Dermis lymphatic vessel endothelial cell (primary cell): ENCODE data around the gene ALKBH7. TPM values are rescaled to one million over a fixed set of nuclear protein-coding genes. Genes with fewer than 3 reads are reported as not detected.

ENCODE experiments used
- total RNA-seq: library from RNA; depleted of rRNA; stranded (reverse); fragments of >200 nt; gene quantifications from 2 replicates; pipeline ENCODE4 v1.2.1, GENCODE V29; 2014

ALKBH7 gene
- total RNA-seq = 27.1 and 53.9 TPM in 2 replicates

GRCh38 chr19:6372594-6373095, at the start of gene ALKBH7:
TSS of gene ALKBH7 (plus strand) at chr19:6372794. CDS start at chr19:6372821, 27 bp downstream.

GRCh38 chr19:6333439-6333838, 39.2 kb upstream of the ALKBH7 start, which contains the start of gene ACER1:
TSS of gene ACER1 (minus strand) at chr19:6333612. CDS start at chr19:6333551, 61 bp downstream.

GRCh38 chr19:6375411-6376010, 2.9 kb downstream of the ALKBH7 start, which contains the start of gene PSPN:
TSS of gene PSPN (minus strand) at chr19:6375933. CDS start at chr19:6375849, 84 bp downstream.

GRCh38 chr19:6393074-6393982, 20.7 kb downstream of the ALKBH7 start, which contains the start of gene GTF2F1:
TSS of gene GTF2F1 (minus strand) at chr19:6393164. CDS start at chr19:6392995, 169 bp downstream.

DNA sequence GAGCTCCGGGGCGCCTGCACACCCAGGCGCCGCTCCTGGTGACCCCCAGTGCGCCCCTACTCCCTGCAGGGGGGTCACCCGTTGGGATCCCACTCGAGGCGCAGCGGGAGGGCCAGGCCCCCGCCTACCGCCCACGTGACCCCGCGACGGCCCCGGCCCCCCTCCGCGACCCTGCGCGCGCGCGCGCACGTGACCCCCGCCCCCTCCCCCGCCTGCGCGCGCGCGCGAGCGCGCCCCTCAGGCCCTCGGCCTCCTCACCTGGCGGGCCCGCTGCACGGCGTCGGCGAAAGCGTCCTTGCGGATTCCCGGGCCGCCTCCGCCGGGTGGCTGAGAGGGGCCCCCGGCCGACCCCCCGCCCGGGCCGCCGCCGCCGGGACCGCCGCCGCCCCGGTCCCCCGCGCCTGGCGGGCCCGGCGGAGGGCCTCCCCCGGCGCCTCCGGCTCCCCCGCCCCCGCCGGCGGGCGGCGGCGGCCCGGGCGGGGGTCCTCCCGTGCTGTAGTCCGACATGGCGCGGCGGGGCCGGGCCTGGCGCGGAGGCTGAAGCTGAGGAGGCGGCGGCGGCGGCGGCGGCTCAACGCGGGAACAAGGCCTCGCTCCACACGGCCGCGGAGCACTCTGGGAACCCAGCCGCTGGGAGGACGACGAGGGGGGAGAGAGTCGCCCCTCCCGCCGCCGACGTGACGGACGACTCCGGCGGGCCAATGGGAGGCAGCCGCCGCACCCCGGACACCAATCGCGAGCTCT, 51.8 kb downstream of the ALKBH7 start, which contains the start of gene KHSRP:
TSS of gene KHSRP (minus strand) at position 617 of the 744 bp plus-strand sequence. CDS start at position 507, 110 bp downstream.

Other genes starting within 250 kb of the ALKBH7 start
- gene ACSBG2, start 237.1 kb upstream of the ALKBH7 start, total RNA-seq = not detected in 2 replicates
- gene MLLT1, start 92.8 kb upstream of the ALKBH7 start, total RNA-seq = 5.5 and 5.8 TPM in 2 replicates
- gene ACER1, start 39.2 kb upstream of the ALKBH7 start, total RNA-seq = not detected in 2 replicates
- gene CLPP, start 11.3 kb upstream of the ALKBH7 start, total RNA-seq = 29.0 and 43.2 TPM in 2 replicates
- 0.86 and 1.2 TPM in 2 replicates for gene PSPN, start 3.1 kb downstream of the ALKBH7 start, total RNA-seq
- 40.5 and 54.6 TPM in 2 replicates for gene GTF2F1, start 20.4 kb downstream of the ALKBH7 start, total RNA-seq
- gene KHSRP, start 52.0 kb downstream of the ALKBH7 start, total RNA-seq = 72.6 and 93.3 TPM in 2 replicates
- not detected in 2 replicates for gene SLC25A41, start 61.0 kb downstream of the ALKBH7 start, total RNA-seq
- gene SLC25A23, start 87.0 kb downstream of the ALKBH7 start, total RNA-seq = 12.0 and 14.0 TPM in 2 replicates
- gene CRB3, start 91.5 kb downstream of the ALKBH7 start, total RNA-seq = not detected in 2 replicates
- not detected in 2 replicates for gene DENND1C, start 109.0 kb downstream of the ALKBH7 start, total RNA-seq
- not detected in 2 replicates for gene TUBB4A, start 129.5 kb downstream of the ALKBH7 start, total RNA-seq
- 0.17 and 0.76 TPM in 2 replicates for gene TNFSF9, start 158.2 kb downstream of the ALKBH7 start, total RNA-seq
- not detected in 2 replicates for gene CD70, start 218.4 kb downstream of the ALKBH7 start, total RNA-seq